ENCODE results near the gene SUN5. TPM values are rescaled to one million over a fixed set of nuclear protein-coding genes. Genes with fewer than 3 reads are reported as not detected.
"Not testable (repeated sequence)": the region's sequence is repeated elsewhere in the genome, so short reads cannot be mapped to it uniquely, and the experiment has no call there.

SUN5 gene
- total RNA-seq (10 to 100 TPM; 19.0 to 29.1 TPM), polyA plus RNA-seq (ENCODE audit: insufficient read depth, low read depth, low replicate concordance) (59.7 TPM)
- long read RNA-seq, donor 1, result 0 reads
- long read RNA-seq, donor 2, result 0 reads

GRCh38 chr20:33004141-33004751 is at the start of gene SUN5:
Gene SUN5 (minus strand): TSS chr20:33004433. CDS start chr20:33004340, 93 bp downstream.
- intact Hi-C loops (cut with DNase I; ENCODE audit: low total_unique reads), result no loop called here
- 70 to 89% methylated on average over 4 to 6 of the region's 6 CpGs for WGBS, 2 donors
- Histone ChIP-seq H3K9me3 (no peaks in the 10 kb centered on the region), H3K27ac (no peak within 1 kb of the TSS), H3K4me1 (no peaks in the 10 kb centered on the region), H3K4me3 (no peak within 1 kb of the TSS), H3K36me3 (ENCODE audit: low read depth, missing control alignments) (no peaks in the 10 kb centered on the region), H3K27me3 (no peaks in the 10 kb centered on the region)
- no peak for DNase-seq
- TF ChIP-seq CTCF (IDR thresholded peaks at IDR 0.05), result no peak
- TF ChIP-seq POLR2A (IDR thresholded peaks at IDR 0.05), result no peak

GRCh38 chr20:33053291-33054106 is 49.3 kb upstream of the SUN5 start, which contains the start of gene BPIFB3:
Gene BPIFB3 (plus strand): TSS chr20:33053903. CDS start chr20:33055436, 1,533 bp downstream.
- no peak within 1 kb of the TSS for H3K27ac ChIP-seq
- TF ChIP-seq CTCF (IDR thresholded peaks at IDR 0.05) (no peak), POLR2A (IDR thresholded peaks at IDR 0.05) (no peak)
- 46 to 61% methylated on average over 16 to 25 of the region's 25 CpGs for WGBS, 2 donors

GRCh38 chr20:33051333-33051732 is 47.1 kb upstream of the SUN5 start:
- no peaks in the 10 kb centered on the region for H3K9me3 ChIP-seq
- no peaks in the 10 kb centered on the region for H3K36me3 ChIP-seq (ENCODE audit: low read depth, missing control alignments)
- intact Hi-C loops (cut with DNase I; ENCODE audit: low total_unique reads), result no loop called here
- no peaks in the 10 kb centered on the region for H3K27me3 ChIP-seq
- no peak for DNase-seq
- no peak overlapping the region for H3K27ac ChIP-seq
- H3K4me1 ChIP-seq, result no peaks in the 10 kb centered on the region
- no peak overlapping the region for H3K4me3 ChIP-seq
- WGBS, 2 donors, result 66 to 69% methylated on average over 4 of the region's 4 CpGs
- TF ChIP-seq POLR2A (IDR thresholded peaks at IDR 0.05), result no peak
- no peak for TF ChIP-seq CTCF (IDR thresholded peaks at IDR 0.05)

More at GRCh38 chr20:33053291-33054106, 49.3 kb upstream of the SUN5 start, which contains the start of gene BPIFB3:
- no peak for DNase-seq
- intact Hi-C loops (cut with DNase I; ENCODE audit: low total_unique reads), result no loop called here
- H3K9me3 ChIP-seq, result no peaks in the 10 kb centered on the region
- no peaks in the 10 kb centered on the region for H3K27me3 ChIP-seq
- H3K4me3 ChIP-seq, result no peak within 1 kb of the TSS
- no peaks in the 10 kb centered on the region for H3K4me1 ChIP-seq
- H3K36me3 ChIP-seq (ENCODE audit: low read depth, missing control alignments), result no peaks in the 10 kb centered on the region

GRCh38 chr20:33046412-33046811 is 42.2 kb upstream of the SUN5 start:
- intact Hi-C loops (cut with DNase I; ENCODE audit: low total_unique reads), result no loop called here
- no peak overlapping the region for H3K27ac ChIP-seq
- 82 to 85% methylated on average over 3 of the region's 3 CpGs for WGBS, 2 donors
- no peaks in the 10 kb centered on the region for H3K27me3 ChIP-seq
- H3K36me3 ChIP-seq (ENCODE audit: low read depth, missing control alignments), result no peaks in the 10 kb centered on the region
- no peak overlapping the region for H3K4me3 ChIP-seq
- no peaks in the 10 kb centered on the region for H3K9me3 ChIP-seq
- H3K4me1 ChIP-seq, result no peaks in the 10 kb centered on the region
- TF ChIP-seq POLR2A (IDR thresholded peaks at IDR 0.05), result no peak
- no peak for DNase-seq

GRCh38 chr20:33045129-33045721 is 41.0 kb upstream of the SUN5 start:
- DNase-seq; H3K4me3 ChIP-seq; H3K36me3 ChIP-seq (ENCODE audit: low read depth, missing control alignments); H3K4me1 ChIP-seq; intact Hi-C loops (cut with DNase I; ENCODE audit: low total_unique reads); H3K27ac ChIP-seq; H3K9me3 ChIP-seq; H3K27me3 ChIP-seq: not testable (repeated sequence)
- 75 to 83% methylated on average over 15 of the region's 15 CpGs for WGBS, 2 donors

All from testis (tissue), 5 donors.